ENCODE results near the gene MBD3.

Gene MBD3

DNA sequence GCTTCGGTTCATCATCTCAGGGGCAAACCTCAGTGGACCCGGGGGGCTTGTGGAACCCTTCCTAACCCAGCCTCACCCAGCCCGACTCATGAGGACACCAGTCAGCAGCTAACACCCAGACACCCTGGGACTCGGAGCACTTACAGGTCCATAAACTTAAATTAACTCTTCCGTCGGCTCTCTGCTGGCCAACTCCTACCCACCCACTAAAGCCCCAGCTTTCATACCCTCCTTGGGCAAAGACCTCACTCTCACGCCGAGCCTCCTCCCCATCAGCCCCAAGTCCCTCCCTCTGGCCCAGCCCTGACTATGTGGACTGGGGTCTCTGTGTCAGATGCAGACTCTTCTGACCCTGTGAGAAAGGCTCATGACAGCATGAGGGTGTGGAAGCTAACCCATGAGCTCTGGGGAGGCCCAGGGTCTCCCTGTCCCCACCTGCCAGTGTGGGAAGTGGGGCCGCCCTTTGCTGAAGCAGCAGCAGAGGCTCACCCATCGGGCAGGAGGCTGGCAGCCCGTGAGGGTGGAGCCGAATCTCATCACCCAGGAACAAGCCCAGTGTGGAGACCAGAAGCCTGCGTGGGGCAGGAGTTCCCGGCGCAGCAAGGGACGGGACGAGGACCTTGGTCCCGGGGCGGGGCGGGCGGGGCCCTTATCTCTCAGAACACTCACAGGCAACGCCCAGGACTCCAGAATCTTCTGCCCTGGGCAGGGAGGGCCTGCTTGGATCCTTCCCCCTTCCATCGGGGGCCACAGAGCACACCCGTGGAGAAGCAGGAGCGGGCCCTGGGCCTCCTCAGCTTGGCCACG lies 40.0 kb upstream of the MBD3 start:
- ATAC-seq, result no peak
- peak; percentile 95 for TF ChIP-seq ZFP3 (CRISPR knock-in tag; IDR thresholded peaks at IDR 0.05)
- TF ChIP-seq, protein P1, sequence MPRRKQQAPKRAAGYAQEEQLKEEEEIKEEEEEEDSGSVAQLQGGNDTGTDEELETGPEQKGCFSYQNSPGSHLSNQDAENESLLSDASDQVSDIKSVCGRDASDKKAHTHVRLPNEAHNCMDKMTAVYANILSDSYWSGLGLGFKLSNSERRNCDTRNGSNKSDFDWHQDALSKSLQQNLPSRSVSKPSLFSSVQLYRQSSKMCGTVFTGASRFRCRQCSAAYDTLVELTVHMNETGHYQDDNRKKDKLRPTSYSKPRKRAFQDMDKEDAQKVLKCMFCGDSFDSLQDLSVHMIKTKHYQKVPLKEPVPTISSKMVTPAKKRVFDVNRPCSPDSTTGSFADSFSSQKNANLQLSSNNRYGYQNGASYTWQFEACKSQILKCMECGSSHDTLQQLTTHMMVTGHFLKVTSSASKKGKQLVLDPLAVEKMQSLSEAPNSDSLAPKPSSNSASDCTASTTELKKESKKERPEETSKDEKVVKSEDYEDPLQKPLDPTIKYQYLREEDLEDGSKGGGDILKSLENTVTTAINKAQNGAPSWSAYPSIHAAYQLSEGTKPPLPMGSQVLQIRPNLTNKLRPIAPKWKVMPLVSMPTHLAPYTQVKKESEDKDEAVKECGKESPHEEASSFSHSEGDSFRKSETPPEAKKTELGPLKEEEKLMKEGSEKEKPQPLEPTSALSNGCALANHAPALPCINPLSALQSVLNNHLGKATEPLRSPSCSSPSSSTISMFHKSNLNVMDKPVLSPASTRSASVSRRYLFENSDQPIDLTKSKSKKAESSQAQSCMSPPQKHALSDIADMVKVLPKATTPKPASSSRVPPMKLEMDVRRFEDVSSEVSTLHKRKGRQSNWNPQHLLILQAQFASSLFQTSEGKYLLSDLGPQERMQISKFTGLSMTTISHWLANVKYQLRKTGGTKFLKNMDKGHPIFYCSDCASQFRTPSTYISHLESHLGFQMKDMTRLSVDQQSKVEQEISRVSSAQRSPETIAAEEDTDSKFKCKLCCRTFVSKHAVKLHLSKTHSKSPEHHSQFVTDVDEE (CRISPR knock-in tag; IDR thresholded peaks at IDR 0.05), result no peak
- no peak for TF ChIP-seq ZNF70 (CRISPR knock-in tag; IDR thresholded peaks at IDR 0.05)
- no peak for TF ChIP-seq ISL1 (CRISPR knock-in tag; IDR thresholded peaks at IDR 0.05)
- TF ChIP-seq TCF4 (CRISPR knock-in tag; IDR thresholded peaks at IDR 0.05; ENCODE audit: borderline replicate concordance), result no peak
- TF ChIP-seq TOX (CRISPR knock-in tag; IDR thresholded peaks at IDR 0.05; ENCODE audit: borderline replicate concordance), result no peak
- no peak for TF ChIP-seq ARNTL (CRISPR knock-in tag; IDR thresholded peaks at IDR 0.05; ENCODE audit: borderline replicate concordance, low read depth)

DNA sequence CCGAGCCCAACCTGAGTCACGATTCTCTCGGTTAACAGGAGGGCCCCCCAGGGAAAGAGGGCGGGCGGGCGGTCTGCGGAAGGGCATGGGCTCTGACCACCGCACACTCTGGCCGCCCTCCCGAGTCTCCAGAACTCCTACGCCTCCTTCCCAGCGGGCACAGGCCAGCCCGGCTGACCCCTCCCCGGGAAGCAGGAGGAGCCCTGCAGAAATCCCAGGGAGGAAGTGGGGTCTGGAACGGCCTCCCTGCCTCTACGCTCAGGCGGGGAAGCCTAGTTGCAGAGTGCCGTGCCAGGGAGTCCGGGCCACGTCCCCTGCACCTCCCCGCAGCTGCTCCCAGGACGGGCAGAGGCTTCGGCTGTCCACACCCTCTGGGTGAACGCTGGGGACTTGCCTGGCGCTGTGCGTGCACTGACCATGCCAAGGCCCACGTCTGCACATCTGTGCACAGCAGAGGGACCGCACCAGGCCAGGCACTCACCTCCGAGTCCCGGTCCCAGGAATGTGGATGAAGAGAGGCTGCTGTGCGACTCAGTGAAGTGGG lies 39.0 kb upstream of the MBD3 start:
- no peak for ATAC-seq
- TF ChIP-seq, protein P2, sequence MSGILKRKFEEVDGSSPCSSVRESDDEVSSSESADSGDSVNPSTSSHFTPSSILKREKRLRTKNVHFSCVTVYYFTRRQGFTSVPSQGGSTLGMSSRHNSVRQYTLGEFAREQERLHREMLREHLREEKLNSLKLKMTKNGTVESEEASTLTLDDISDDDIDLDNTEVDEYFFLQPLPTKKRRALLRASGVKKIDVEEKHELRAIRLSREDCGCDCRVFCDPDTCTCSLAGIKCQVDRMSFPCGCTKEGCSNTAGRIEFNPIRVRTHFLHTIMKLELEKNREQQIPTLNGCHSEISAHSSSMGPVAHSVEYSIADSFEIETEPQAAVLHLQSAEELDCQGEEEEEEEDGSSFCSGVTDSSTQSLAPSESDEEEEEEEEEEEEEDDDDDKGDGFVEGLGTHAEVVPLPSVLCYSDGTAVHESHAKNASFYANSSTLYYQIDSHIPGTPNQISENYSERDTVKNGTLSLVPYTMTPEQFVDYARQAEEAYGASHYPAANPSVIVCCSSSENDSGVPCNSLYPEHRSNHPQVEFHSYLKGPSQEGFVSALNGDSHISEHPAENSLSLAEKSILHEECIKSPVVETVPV (CRISPR knock-in tag; IDR thresholded peaks at IDR 0.05), result no peak
- TF ChIP-seq, protein P3, sequence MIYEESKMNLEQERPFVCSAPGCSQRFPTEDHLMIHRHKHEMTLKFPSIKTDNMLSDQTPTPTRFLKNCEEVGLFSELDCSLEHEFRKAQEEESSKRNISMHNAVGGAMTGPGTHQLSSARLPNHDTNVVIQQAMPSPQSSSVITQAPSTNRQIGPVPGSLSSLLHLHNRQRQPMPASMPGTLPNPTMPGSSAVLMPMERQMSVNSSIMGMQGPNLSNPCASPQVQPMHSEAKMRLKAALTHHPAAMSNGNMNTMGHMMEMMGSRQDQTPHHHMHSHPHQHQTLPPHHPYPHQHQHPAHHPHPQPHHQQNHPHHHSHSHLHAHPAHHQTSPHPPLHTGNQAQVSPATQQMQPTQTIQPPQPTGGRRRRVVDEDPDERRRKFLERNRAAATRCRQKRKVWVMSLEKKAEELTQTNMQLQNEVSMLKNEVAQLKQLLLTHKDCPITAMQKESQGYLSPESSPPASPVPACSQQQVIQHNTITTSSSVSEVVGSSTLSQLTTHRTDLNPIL (CRISPR knock-in tag; IDR thresholded peaks at IDR 0.05; ENCODE audit: low read depth), result no peak
- TF ChIP-seq, protein P1 (CRISPR knock-in tag; IDR thresholded peaks at IDR 0.05), result no peak
- TF ChIP-seq ISL1 (CRISPR knock-in tag; IDR thresholded peaks at IDR 0.05) (no peak), ZC3H10 (CRISPR knock-in tag; IDR thresholded peaks at IDR 0.05) (no peak), TOX (CRISPR knock-in tag; IDR thresholded peaks at IDR 0.05; ENCODE audit: borderline replicate concordance) (no peak), ESRRG (CRISPR knock-in tag; IDR thresholded peaks at IDR 0.05) (no peak), BACH2 (CRISPR knock-in tag; IDR thresholded peaks at IDR 0.05; ENCODE audit: borderline replicate concordance) (no peak)
- TF ChIP-seq, protein P4, sequence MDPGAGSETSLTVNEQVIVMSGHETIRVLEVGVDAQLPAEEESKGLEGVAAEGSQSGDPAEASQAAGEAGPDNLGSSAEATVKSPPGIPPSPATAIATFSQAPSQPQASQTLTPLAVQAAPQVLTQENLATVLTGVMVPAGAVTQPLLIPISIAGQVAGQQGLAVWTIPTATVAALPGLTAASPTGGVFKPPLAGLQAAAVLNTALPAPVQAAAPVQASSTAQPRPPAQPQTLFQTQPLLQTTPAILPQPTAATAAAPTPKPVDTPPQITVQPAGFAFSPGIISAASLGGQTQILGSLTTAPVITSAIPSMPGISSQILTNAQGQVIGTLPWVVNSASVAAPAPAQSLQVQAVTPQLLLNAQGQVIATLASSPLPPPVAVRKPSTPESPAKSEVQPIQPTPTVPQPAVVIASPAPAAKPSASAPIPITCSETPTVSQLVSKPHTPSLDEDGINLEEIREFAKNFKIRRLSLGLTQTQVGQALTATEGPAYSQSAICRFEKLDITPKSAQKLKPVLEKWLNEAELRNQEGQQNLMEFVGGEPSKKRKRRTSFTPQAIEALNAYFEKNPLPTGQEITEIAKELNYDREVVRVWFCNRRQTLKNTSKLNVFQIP (CRISPR knock-in tag; IDR thresholded peaks at IDR 0.05; ENCODE audit: borderline replicate concordance, low read depth), result no peak

DNA sequence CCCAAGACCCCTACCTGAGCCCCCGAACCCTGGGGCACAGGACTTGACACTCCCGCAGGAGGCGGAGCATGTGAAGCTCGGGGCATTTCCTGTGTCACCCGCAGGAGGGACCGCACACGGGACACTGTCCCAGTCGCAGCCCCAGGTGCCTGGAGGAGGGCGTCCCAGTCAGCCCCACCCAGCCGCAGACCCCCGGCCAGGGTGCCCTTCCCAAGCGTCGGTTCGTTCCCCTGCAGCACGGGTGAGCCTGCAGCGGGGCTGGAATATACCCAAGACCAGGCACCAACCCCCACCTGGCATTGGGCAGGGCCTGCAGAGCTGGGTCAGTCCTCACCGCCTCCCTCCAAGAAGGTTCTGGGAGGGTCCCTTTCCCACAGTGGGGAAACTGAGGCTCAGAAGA lies 38.1 kb upstream of the MBD3 start:
- ATAC-seq, result no peak
- TF ChIP-seq CSDC2 (CRISPR knock-in tag; IDR thresholded peaks at IDR 0.05), result no peak
- TF ChIP-seq, protein P2 (CRISPR knock-in tag; IDR thresholded peaks at IDR 0.05), result no peak
- TF ChIP-seq, protein P1 (CRISPR knock-in tag; IDR thresholded peaks at IDR 0.05), result no peak
- TF ChIP-seq, protein P3 (CRISPR knock-in tag; IDR thresholded peaks at IDR 0.05; ENCODE audit: low read depth), result no peak
- TF ChIP-seq ZC3H10 (CRISPR knock-in tag; IDR thresholded peaks at IDR 0.05), result no peak
- no peak for TF ChIP-seq ZNF565 (CRISPR knock-in tag; conservative IDR thresholded peaks at IDR 0.05; ENCODE audit: low read depth)
- TF ChIP-seq OSR1 (CRISPR knock-in tag; IDR thresholded peaks at IDR 0.05), result no peak
